OCI-LY1 (cell line): ENCODE results near the gene GTF2H4.
"Not testable (repeated sequence)": the region's sequence is repeated elsewhere in the genome, so short reads cannot be mapped to it uniquely, and the experiment has no call there.

Experiments used
- CTCF ChIP-seq: fragments of 200-600 bp; sonication (generic), shearing (Covaris generic); IDR thresholded peaks from 2 replicates; pipeline ENCODE4 v1.5.1; 2017; ENCODE audit warnings: mild to moderate bottlenecking, antibody characterized with exemption, low read length, moderate library complexity, mixed read lengths
- EZH2 ChIP-seq: fragments of 200-600 bp; sonication (generic), shearing (Covaris generic); IDR thresholded peaks from 2 replicates; pipeline ENCODE4 v1.8.0; 2017; ENCODE audit warnings: borderline replicate concordance, mixed run types, mild to moderate bottlenecking, antibody characterized with exemption, low read length, moderate library complexity, mixed read lengths

GRCh38 chr6:30924040-30924627 is 16.1 kb downstream of the GTF2H4 start:
- TF ChIP-seq CTCF, EZH2: not testable (repeated sequence)
